HS-5 (cell line): ENCODE results near the gene SLC33A1.
A peak's percentile ranks its signal among the peaks of the same experiment; 100 is the strongest.
"Not testable (repeated sequence)": the region's sequence is repeated elsewhere in the genome, so short reads cannot be mapped to it uniquely, and the experiment has no call there.

Experiments used
- DNase-seq: peaks from one replicate; pipeline ENCODE4 v3.0.0-alpha.2; 2012; ENCODE audit warnings: low read depth

Gene SLC33A1

GRCh38 chr3:155854141-155854940 lies at the start of gene SLC33A1:
Gene SLC33A1, minus strand, starts transcription at chr3:155854427. Its CDS starts 430 bp downstream, at chr3:155853997.
- peak; percentile 97 for DNase-seq

GRCh38 chr3:155895379-155895900 lies 41.2 kb upstream of the SLC33A1 start:
- DNase-seq, result no peak

GRCh38 chr3:155891321-155891720 lies 37.1 kb upstream of the SLC33A1 start:
- no peak for DNase-seq

- no peak for DNase-seq
Observed at GRCh38 chr3:155890671-155891190, 36.5 kb upstream of the SLC33A1 start.

- DNase-seq, result no peak
Observed at GRCh38 chr3:155889952-155890351, 35.7 kb upstream of the SLC33A1 start.

- no peak for DNase-seq
Observed at GRCh38 chr3:155889212-155889611, 35.0 kb upstream of the SLC33A1 start.

GRCh38 chr3:155886915-155887314 lies 32.7 kb upstream of the SLC33A1 start:
- DNase-seq, result no peak

- not testable (repeated sequence) for DNase-seq
Observed at GRCh38 chr3:155886348-155886747, 32.1 kb upstream of the SLC33A1 start.

- no peak for DNase-seq
Observed at GRCh38 chr3:155885292-155885691, 31.1 kb upstream of the SLC33A1 start.

GRCh38 chr3:155884292-155884691 lies 30.1 kb upstream of the SLC33A1 start:
- DNase-seq, result no peak

- no peak for DNase-seq
Observed at GRCh38 chr3:155880286-155880685, 26.1 kb upstream of the SLC33A1 start.

GRCh38 chr3:155876503-155876902 lies 22.3 kb upstream of the SLC33A1 start:
- DNase-seq, result no peak

- no peak for DNase-seq
Observed at GRCh38 chr3:155876037-155876436, 21.8 kb upstream of the SLC33A1 start.

GRCh38 chr3:155872904-155873646 lies 18.8 kb upstream of the SLC33A1 start:
- DNase-seq, result no peak

GRCh38 chr3:155871746-155872158 lies 17.5 kb upstream of the SLC33A1 start:
- no peak for DNase-seq

- no peak for DNase-seq
Observed at GRCh38 chr3:155870945-155871745, 16.9 kb upstream of the SLC33A1 start.

- DNase-seq, result peak; percentile 54
Observed at GRCh38 chr3:155870133-155870944, 16.1 kb upstream of the SLC33A1 start, which contains the start of gene GMPS. Gene GMPS, plus strand, starts transcription at chr3:155870650. Its CDS starts 221 bp downstream, at chr3:155870871.

- DNase-seq, result no peak
Observed at GRCh38 chr3:155869691-155870090, 15.5 kb upstream of the SLC33A1 start.

- no peak for DNase-seq
Observed at GRCh38 chr3:155863072-155863784, 9.0 kb upstream of the SLC33A1 start.

GRCh38 chr3:155862290-155862982 lies 8.2 kb upstream of the SLC33A1 start:
- peak; percentile 56 for DNase-seq
